Measurements from ENCODE around the gene NCOA1.

GRCh38 chr2:24490181-24490689 is 819 bp upstream of the NCOA1 start:
- no peak for TF ChIP-seq EZH2 (IDR thresholded peaks at IDR 0.05; ENCODE audit: borderline replicate concordance, low read depth, low read length, severe bottlenecking)
- TF ChIP-seq, protein P1, sequence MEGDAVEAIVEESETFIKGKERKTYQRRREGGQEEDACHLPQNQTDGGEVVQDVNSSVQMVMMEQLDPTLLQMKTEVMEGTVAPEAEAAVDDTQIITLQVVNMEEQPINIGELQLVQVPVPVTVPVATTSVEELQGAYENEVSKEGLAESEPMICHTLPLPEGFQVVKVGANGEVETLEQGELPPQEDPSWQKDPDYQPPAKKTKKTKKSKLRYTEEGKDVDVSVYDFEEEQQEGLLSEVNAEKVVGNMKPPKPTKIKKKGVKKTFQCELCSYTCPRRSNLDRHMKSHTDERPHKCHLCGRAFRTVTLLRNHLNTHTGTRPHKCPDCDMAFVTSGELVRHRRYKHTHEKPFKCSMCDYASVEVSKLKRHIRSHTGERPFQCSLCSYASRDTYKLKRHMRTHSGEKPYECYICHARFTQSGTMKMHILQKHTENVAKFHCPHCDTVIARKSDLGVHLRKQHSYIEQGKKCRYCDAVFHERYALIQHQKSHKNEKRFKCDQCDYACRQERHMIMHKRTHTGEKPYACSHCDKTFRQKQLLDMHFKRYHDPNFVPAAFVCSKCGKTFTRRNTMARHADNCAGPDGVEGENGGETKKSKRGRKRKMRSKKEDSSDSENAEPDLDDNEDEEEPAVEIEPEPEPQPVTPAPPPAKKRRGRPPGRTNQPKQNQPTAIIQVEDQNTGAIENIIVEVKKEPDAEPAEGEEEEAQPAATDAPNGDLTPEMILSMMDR (IDR thresholded peaks at IDR 0.05; ENCODE audit: borderline replicate concordance, extremely low read depth, low read length, poor library complexity, severe bottlenecking): no peak
